Measurements from ENCODE around the gene PPWD1. TPM values are rescaled to one million over a fixed set of nuclear protein-coding genes. Genes with fewer than 3 reads are reported as not detected.

The PPWD1 gene
- total RNA-seq, 4 donors from 2014 or later, result 9.0 to 52.1 (median 39.2) TPM

DNA sequence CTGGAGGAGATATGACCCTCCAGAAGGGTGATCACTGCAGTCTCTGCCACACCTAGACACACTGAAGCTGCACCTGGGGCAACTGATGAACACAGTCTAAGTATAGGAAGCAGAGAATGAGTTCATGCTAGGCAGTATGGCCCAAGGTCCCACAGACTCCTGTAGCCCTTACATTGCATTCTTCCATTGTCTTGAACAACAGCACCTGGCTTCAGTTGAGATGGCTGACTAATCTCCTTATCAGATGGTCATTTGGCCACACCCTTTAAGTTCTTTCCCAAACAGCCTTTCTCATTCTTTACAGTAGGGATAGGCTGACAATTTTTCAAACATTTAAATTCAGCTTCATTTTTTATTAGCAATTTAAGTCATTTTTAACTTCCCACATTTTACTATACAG lies 23.3 kb upstream of the PPWD1 start:
- H3K27ac ChIP-seq, result no peak overlapping the region
- in situ Hi-C loops (cut with MboI; ENCODE audit: low pct_ligation_motif_present in 1 of 4, low pct_unique_long_range_greater_than_20kb in 1 of 4, low sequenced_read_pairs in 3 of 4) (no loop called here), intact Hi-C loops (cut with DNase I; ENCODE audit: low total_unique reads) (no loop called here)
- no peaks in the 10 kb centered on the region for H3K9me3 ChIP-seq
- H3K36me3 ChIP-seq, result no peaks in the 10 kb centered on the region
- TF ChIP-seq, protein P1, sequence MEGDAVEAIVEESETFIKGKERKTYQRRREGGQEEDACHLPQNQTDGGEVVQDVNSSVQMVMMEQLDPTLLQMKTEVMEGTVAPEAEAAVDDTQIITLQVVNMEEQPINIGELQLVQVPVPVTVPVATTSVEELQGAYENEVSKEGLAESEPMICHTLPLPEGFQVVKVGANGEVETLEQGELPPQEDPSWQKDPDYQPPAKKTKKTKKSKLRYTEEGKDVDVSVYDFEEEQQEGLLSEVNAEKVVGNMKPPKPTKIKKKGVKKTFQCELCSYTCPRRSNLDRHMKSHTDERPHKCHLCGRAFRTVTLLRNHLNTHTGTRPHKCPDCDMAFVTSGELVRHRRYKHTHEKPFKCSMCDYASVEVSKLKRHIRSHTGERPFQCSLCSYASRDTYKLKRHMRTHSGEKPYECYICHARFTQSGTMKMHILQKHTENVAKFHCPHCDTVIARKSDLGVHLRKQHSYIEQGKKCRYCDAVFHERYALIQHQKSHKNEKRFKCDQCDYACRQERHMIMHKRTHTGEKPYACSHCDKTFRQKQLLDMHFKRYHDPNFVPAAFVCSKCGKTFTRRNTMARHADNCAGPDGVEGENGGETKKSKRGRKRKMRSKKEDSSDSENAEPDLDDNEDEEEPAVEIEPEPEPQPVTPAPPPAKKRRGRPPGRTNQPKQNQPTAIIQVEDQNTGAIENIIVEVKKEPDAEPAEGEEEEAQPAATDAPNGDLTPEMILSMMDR (IDR thresholded peaks at IDR 0.05), result no peak
- no peak for TF ChIP-seq POLR2AphosphoS5 (IDR thresholded peaks at IDR 0.05)
- no peak for TF ChIP-seq POLR2A (IDR thresholded peaks at IDR 0.05)
- TF ChIP-seq EP300 (IDR thresholded peaks at IDR 0.05; ENCODE audit: low read depth), result no peak
- H3K27me3 ChIP-seq, result no peaks in the 10 kb centered on the region
- DNase-seq, result no peak
- H3K4me3 ChIP-seq, result no peak overlapping the region
- no peaks in the 10 kb centered on the region for H3K4me1 ChIP-seq

DNA sequence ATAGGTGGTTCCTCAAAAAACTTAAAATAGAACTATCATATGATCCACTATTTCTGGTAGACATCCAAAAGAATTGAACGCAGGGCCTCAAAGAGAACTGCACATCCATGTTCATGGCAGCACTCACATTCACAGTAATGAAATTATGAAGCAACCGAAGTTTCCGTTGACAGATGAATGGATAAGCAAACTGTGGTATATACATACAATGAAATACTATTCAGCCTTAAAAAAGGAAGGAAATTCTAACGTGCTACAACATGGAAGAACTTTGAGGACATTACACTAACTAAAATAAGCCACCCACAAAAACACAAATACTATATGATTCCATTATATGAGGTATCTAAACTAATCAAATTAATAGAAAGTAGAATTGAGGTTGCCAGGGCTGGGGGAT lies 18.6 kb upstream of the PPWD1 start:
- no peak for DNase-seq
- no peak for TF ChIP-seq POLR2AphosphoS5 (IDR thresholded peaks at IDR 0.05)
- intact Hi-C loops (cut with DNase I; ENCODE audit: low total_unique reads) (no loop called here), in situ Hi-C loops (cut with MboI; ENCODE audit: low pct_ligation_motif_present in 1 of 4, low pct_unique_long_range_greater_than_20kb in 1 of 4, low sequenced_read_pairs in 3 of 4) (no loop called here)
- H3K27ac ChIP-seq, result no peak overlapping the region
- 99 to 100% methylated on average over 4 of the region's 4 CpGs for WGBS, 2 donors (ENCODE audit: low coverage in 1 of 2)
- H3K27me3 ChIP-seq, result no peaks in the 10 kb centered on the region
- no peaks in the 10 kb centered on the region for H3K9me3 ChIP-seq
- H3K4me3 ChIP-seq, result no peak overlapping the region
- H3K4me1 ChIP-seq, result no peaks in the 10 kb centered on the region
- H3K36me3 ChIP-seq, result no peaks in the 10 kb centered on the region

DNA sequence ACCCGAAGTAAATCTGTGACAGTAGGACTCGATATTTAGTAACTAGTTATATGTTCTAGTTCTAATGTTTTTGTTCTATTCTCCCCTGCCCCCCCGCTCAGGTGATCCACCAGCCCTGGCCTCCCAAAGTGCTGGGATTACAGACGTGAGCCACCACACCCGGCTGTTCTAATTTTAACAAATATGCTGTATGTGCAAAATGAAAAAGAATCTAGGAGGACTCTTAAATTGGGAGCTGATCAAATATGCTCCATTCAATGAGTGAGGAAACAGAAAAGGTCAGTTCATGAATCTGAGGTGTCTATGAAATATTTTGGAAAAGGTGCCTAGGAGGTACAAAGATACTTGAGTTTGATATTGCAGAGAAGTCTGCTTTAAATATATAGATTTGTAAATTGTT lies 17.0 kb upstream of the PPWD1 start:
- Histone ChIP-seq H3K27me3 (no peaks in the 10 kb centered on the region), H3K4me1 (no peaks in the 10 kb centered on the region), H3K4me3 (no peak overlapping the region), H3K9me3 (no peaks in the 10 kb centered on the region), H3K27ac (no peak overlapping the region), H3K36me3 (no peaks in the 10 kb centered on the region)
- in situ Hi-C loops (cut with MboI; ENCODE audit: low pct_ligation_motif_present in 1 of 4, low pct_unique_long_range_greater_than_20kb in 1 of 4, low sequenced_read_pairs in 3 of 4), result no loop called here
- WGBS, 2 donors (ENCODE audit: low coverage in 1 of 2), result 92 to 100% methylated on average over 5 of the region's 5 CpGs
- TF ChIP-seq EP300 (IDR thresholded peaks at IDR 0.05; ENCODE audit: low read depth) (no peak), POLR2AphosphoS5 (IDR thresholded peaks at IDR 0.05) (no peak), POLR2A (IDR thresholded peaks at IDR 0.05) (no peak)
- TF ChIP-seq, protein P1 (IDR thresholded peaks at IDR 0.05), result no peak
- intact Hi-C loops (cut with DNase I; ENCODE audit: low total_unique reads), result no loop called here
- no peak for DNase-seq

DNA sequence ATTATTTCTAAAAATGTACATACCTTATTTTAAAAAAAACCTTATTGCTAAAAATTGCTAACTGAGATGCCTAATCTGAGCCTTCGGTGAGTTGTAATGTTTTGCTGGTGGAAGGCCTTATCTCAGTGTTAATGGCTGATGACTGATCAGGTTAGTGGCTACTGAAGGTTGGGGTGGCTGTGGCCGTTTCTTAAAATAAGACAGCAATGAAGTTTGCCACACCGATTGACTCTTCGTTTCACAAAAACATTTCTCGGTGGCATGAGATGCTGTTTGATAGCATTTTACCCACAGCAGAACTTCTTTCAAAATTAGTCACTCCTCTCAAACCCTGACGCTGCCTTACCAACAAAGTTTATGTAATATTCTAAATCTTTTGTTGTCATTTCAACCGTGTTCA lies 14.8 kb upstream of the PPWD1 start:
- Histone ChIP-seq H3K9me3 (no peaks in the 10 kb centered on the region), H3K36me3 (no peaks in the 10 kb centered on the region), H3K27me3 (no peaks in the 10 kb centered on the region), H3K4me1 (no peaks in the 10 kb centered on the region), H3K27ac (no peak overlapping the region), H3K4me3 (no peak overlapping the region)
- TF ChIP-seq, protein P1 (IDR thresholded peaks at IDR 0.05), result no peak
- intact Hi-C loops (cut with DNase I; ENCODE audit: low total_unique reads) (no loop called here), in situ Hi-C loops (cut with MboI; ENCODE audit: low pct_ligation_motif_present in 1 of 4, low pct_unique_long_range_greater_than_20kb in 1 of 4, low sequenced_read_pairs in 3 of 4) (no loop called here)
- DNase-seq, result no peak
- 87 to 90% methylated on average over 7 of the region's 7 CpGs for WGBS, 2 donors (ENCODE audit: low coverage in 1 of 2)

DNA sequence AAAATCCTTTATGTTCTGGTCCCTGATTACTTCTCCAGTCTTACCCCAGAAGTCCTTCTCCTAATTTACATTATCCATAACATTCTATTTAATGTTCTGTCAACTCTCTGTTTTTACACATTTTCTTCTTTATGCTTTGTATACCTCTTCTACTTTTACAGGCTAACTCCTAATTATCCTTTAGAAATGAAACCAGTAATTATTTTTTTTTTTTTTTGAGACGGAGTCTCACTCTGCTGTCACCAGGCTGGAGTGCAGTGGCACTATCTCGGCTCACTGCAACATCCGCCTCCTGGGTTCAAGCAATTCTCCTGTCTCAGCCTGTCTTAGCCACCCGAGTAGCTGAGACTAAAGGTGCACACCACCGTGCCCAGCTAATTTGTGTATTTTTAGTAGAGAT lies 9.2 kb upstream of the PPWD1 start:
- Histone ChIP-seq H3K4me3 (no peak overlapping the region), H3K36me3 (no peaks in the 10 kb centered on the region), H3K27ac (no peak overlapping the region), H3K27me3 (no peaks in the 10 kb centered on the region), H3K9me3 (no peaks in the 10 kb centered on the region), H3K4me1 (no peaks in the 10 kb centered on the region)
- intact Hi-C loops (cut with DNase I; ENCODE audit: low total_unique reads), result no loop called here
- WGBS, 2 donors (ENCODE audit: low coverage in 1 of 2), result 50 to 88% methylated on average over 2 to 5 of the region's 5 CpGs
- TF ChIP-seq POLR2A (IDR thresholded peaks at IDR 0.05) (no peak), EP300 (IDR thresholded peaks at IDR 0.05; ENCODE audit: low read depth) (no peak), POLR2AphosphoS5 (IDR thresholded peaks at IDR 0.05) (no peak)
- TF ChIP-seq, protein P1 (IDR thresholded peaks at IDR 0.05), result no peak
- no peak for DNase-seq
- in situ Hi-C loops (cut with MboI; ENCODE audit: low pct_ligation_motif_present in 1 of 4, low pct_unique_long_range_greater_than_20kb in 1 of 4, low sequenced_read_pairs in 3 of 4), result no loop called here

Data from transverse colon (tissue), 4 donors.